Epithelial cell of esophagus (primary cell): Measurements from ENCODE around the gene CXCL9.
"Not testable (repeated sequence)": the region's sequence is repeated elsewhere in the genome, so short reads cannot be mapped to it uniquely, and the experiment has no call there.

Experiments used
- DNase-seq: peaks from one replicate; pipeline ENCODE4 v3.0.0; 2010; ENCODE audit warnings: low read depth
- H3K4me3 ChIP-seq: 2 replicates; pipeline ENCODE4 v1.5.1; 2011; ENCODE audit warnings: mild to moderate bottlenecking, low read length, control low read depth
- CTCF ChIP-seq: IDR thresholded peaks from 2 replicates; pipeline ENCODE4 v1.5.1; 2011; ENCODE audit warnings: low read depth, mild to moderate bottlenecking, low read length, control low read depth, inconsistent platforms; ENCODE audit not compliant: insufficient read depth; ENCODE audit errors: missing control alignments

Gene CXCL9

GRCh38 chr4:76001700-76002099, 5.6 kb downstream of the CXCL9 start:
- no peak for DNase-seq
- no peak overlapping the region for H3K4me3 ChIP-seq
- no peak for TF ChIP-seq CTCF

- H3K4me3 ChIP-seq: no peak overlapping the region
- TF ChIP-seq CTCF: no peak
- no peak for DNase-seq
These were observed 7.0 kb downstream of the CXCL9 start for GRCh38 chr4:76000279-76000678.

GRCh38 chr4:75998525-75999147, 8.7 kb downstream of the CXCL9 start:
- DNase-seq, H3K4me3 ChIP-seq: not testable (repeated sequence)

- no peak for TF ChIP-seq CTCF
- DNase-seq: no peak
- H3K4me3 ChIP-seq: no peak overlapping the region
These were observed 9.4 kb downstream of the CXCL9 start for GRCh38 chr4:75997946-75998345.

GRCh38 chr4:75997081-75997480, 10.2 kb downstream of the CXCL9 start:
- TF ChIP-seq CTCF: no peak
- no peak overlapping the region for H3K4me3 ChIP-seq

GRCh38 chr4:75995727-75996126, 11.6 kb downstream of the CXCL9 start:
- peak; percentile 70 for DNase-seq
- no peak overlapping the region for H3K4me3 ChIP-seq
- TF ChIP-seq CTCF: peak; percentile 47

More at GRCh38 chr4:75997081-75997480, 10.2 kb downstream of the CXCL9 start:
- no peak for DNase-seq

GRCh38 chr4:75992462-75992861, 14.8 kb downstream of the CXCL9 start:
- H3K4me3 ChIP-seq: no peak overlapping the region
- DNase-seq: no peak
- TF ChIP-seq CTCF: no peak
